Gastrocnemius medialis (tissue), 4 donors: ENCODE data around the gene PPIP5K2. TPM values are rescaled to one million over a fixed set of nuclear protein-coding genes. Genes with fewer than 3 reads are reported as not detected.
"Not testable (repeated sequence)": the region's sequence is repeated elsewhere in the genome, so short reads cannot be mapped to it uniquely, and the experiment has no call there.

ENCODE experiments used
- ATAC-seq, 2 donors: fragments of 150-250 bp; one replicate each; pipeline ENCODE4 v1.9.1; 2016
- DNase-seq, 2 donors: peaks; one replicate each; pipeline ENCODE4 v3.0.0-alpha.2; 2019
- H3K27ac ChIP-seq, 4 donors: fragments of 200-600 bp; sonication (generic); 1 replicate in 1 of 4; 2 replicates in 3 of 4; pipeline ENCODE4 v1.5.1; 2016 to 2018; ENCODE audit warnings: mild to moderate bottlenecking in 2 of 4, moderate library complexity in 1 of 4
- H3K27me3 ChIP-seq, 3 donors: fragments of 200-600 bp; sonication (generic) in 2 of 3; 1 replicate in 1 of 3; 2 replicates in 2 of 3; pipeline versions ENCODE4 v1.5.1 to v1.6.0; 2016 to 2019; ENCODE audit warnings: mild to moderate bottlenecking in 1 of 3, moderate library complexity in 1 of 3
- H3K36me3 ChIP-seq, 2 donors: fragments of 200-600 bp; sonication (generic) in 1 of 2; one replicate each; pipeline ENCODE4 v1.5.1; 2017 to 2018
- H3K4me1 ChIP-seq, 2 donors: fragments of 200-600 bp; sonication (generic) in 1 of 2; one replicate each; pipeline ENCODE4 v1.5.1; 2016 to 2017; ENCODE audit warnings: mild to moderate bottlenecking in 2 of 2
- H3K4me3 ChIP-seq, 4 donors: fragments of 200-600 bp; sonication (generic) in 3 of 4; 1 replicate in 1 of 4; 2 replicates in 3 of 4; pipeline ENCODE4 v1.5.1; 2016 to 2019; ENCODE audit warnings: mild to moderate bottlenecking in 2 of 4
- H3K9me3 ChIP-seq, 3 donors: fragments of 200-600 bp; sonication (generic) in 2 of 3; 1 replicate in 1 of 3; 2 replicates in 2 of 3; pipeline ENCODE4 v1.5.1; 2016 to 2019
- POLR2A ChIP-seq, 2 donors: fragments of 450-650 bp; IDR thresholded peaks; one replicate each; pipeline ENCODE4 v1.6.1; 2017; ENCODE audit warnings: antibody characterized with exemption in 2 of 2, mild to moderate bottlenecking in 2 of 2, moderate library complexity in 2 of 2
- in situ Hi-C, 4 donors: fragments of 200-750 bp; cut with MboI; loops; one replicate each; pipeline versions ENCODE4 v1.15.0 to v1.8.0; 2017; ENCODE audit warnings: low sequenced_read_pairs in 4 of 4
- intact Hi-C: fragments of 100-400 bp; cut with DNase I; formaldehyde crosslinking; loops from one replicate; pipeline ENCODE4 v1.15.1; 2023; ENCODE audit warnings: low total_unique reads
- total RNA-seq, 4 donors: library from RNA; depleted of rRNA; stranded (reverse); fragments of >200 nt; gene quantifications; one replicate each; pipeline versions ENCODE4 v1.1.0 to v1.2.3, GENCODE V29; 2016
- TF ChIP-seq, protein P1 (sequence below), 5 experiments: fragments of 450-650 bp in 3 of 5; fragments of 200-600 bp in 2 of 5; sonication (generic) in 2 of 5; IDR thresholded peaks in 4 of 5; conservative IDR thresholded peaks in 1 of 5; 1 replicate in 4 of 5; 2 replicates in 1 of 5; pipeline ENCODE4 v1.5.1; 2016 to 2019; ENCODE audit warnings: antibody characterized with exemption in 5 of 5, mild to moderate bottlenecking in 3 of 5, moderate library complexity in 3 of 5

The PPIP5K2 gene
- total RNA-seq, 4 donors from 2014 or later: 3.5 to 7.0 (median 4.4) TPM

DNA sequence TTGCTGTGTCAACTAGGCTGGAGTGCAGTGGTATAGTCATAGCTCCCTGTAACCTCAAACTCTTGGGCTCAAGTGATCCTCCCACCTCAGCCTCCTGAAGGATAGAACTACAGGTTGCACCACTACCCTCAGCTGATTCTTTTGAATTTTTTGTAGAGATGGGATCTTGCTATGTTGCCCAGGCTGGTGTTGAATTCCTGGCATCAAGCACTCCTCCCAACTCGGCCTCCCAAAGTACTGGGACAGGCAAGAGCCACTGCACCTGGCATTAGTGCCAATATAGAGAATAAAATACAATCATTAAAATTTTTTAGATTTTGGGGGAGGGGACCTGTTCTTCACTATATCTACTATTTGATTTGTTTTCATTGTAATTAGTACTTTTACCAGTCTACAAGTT lies 15.4 kb downstream of the PPIP5K2 start:
- no peak for ATAC-seq
- H3K27me3 ChIP-seq: no peaks in the 10 kb centered on the region
- in situ Hi-C loops: loop anchor here in 2 of 4 donors (25.0 kb wide), 1 partner anchor 448 kb away; no protein-coding TSS in a partner anchor
- no peak for DNase-seq
- peaks cover 0 to 4% of the 10 kb centered on the region in 2 donors for H3K36me3 ChIP-seq
- no peak overlapping the region for H3K4me3 ChIP-seq
- intact Hi-C loops: no loop called here
- TF ChIP-seq, protein P1, sequence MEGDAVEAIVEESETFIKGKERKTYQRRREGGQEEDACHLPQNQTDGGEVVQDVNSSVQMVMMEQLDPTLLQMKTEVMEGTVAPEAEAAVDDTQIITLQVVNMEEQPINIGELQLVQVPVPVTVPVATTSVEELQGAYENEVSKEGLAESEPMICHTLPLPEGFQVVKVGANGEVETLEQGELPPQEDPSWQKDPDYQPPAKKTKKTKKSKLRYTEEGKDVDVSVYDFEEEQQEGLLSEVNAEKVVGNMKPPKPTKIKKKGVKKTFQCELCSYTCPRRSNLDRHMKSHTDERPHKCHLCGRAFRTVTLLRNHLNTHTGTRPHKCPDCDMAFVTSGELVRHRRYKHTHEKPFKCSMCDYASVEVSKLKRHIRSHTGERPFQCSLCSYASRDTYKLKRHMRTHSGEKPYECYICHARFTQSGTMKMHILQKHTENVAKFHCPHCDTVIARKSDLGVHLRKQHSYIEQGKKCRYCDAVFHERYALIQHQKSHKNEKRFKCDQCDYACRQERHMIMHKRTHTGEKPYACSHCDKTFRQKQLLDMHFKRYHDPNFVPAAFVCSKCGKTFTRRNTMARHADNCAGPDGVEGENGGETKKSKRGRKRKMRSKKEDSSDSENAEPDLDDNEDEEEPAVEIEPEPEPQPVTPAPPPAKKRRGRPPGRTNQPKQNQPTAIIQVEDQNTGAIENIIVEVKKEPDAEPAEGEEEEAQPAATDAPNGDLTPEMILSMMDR (IDR thresholded peaks at IDR 0.05 in 4 of 5, conservative IDR thresholded peaks at IDR 0.05 in 1 of 5): no peak
- no peak for TF ChIP-seq POLR2A (IDR thresholded peaks at IDR 0.05)
- H3K27ac ChIP-seq: no peak overlapping the region
- H3K4me1 ChIP-seq: no peaks in the 10 kb centered on the region
- no peaks in the 10 kb centered on the region for H3K9me3 ChIP-seq

DNA sequence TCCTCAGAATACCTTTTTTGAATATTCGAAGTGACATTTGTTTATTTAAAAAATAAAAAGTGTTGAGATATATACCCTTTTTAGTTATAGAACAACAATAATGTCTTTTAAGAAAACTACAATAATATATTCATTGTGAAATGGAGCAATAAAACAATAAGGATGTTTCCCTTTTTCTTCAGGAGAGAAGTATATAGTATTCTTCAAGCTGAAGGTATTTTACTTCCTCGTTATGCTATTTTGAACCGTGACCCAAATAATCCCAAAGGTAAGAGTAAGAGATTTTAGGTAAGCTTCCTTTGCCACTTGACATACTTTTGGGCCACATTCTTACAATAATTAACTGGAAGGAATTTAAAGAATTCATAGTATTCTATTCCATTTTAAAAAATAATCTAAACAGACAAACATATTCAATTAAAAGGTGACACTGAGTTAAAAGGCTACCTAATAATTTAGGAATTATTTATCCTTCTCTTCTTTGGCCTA lies 18.1 kb downstream of the PPIP5K2 start:
- Histone ChIP-seq H3K4me3 (no peak overlapping the region), H3K4me1 (no peaks in the 10 kb centered on the region), H3K27me3 (no peaks in the 10 kb centered on the region), H3K27ac (no peak overlapping the region), H3K9me3 (no peaks in the 10 kb centered on the region), H3K36me3 (peaks cover 0 to 4% of the 10 kb centered on the region in 2 donors)
- intact Hi-C loops: no loop called here
- in situ Hi-C loops: loop anchor here in 2 of 4 donors (25.0 kb wide), 1 partner anchor 451 kb away; no protein-coding TSS in a partner anchor
- ATAC-seq (no peak), DNase-seq (no peak)
- TF ChIP-seq POLR2A (IDR thresholded peaks at IDR 0.05): no peak
- TF ChIP-seq, protein P1 (IDR thresholded peaks at IDR 0.05 in 4 of 5, conservative IDR thresholded peaks at IDR 0.05 in 1 of 5): no peak

DNA sequence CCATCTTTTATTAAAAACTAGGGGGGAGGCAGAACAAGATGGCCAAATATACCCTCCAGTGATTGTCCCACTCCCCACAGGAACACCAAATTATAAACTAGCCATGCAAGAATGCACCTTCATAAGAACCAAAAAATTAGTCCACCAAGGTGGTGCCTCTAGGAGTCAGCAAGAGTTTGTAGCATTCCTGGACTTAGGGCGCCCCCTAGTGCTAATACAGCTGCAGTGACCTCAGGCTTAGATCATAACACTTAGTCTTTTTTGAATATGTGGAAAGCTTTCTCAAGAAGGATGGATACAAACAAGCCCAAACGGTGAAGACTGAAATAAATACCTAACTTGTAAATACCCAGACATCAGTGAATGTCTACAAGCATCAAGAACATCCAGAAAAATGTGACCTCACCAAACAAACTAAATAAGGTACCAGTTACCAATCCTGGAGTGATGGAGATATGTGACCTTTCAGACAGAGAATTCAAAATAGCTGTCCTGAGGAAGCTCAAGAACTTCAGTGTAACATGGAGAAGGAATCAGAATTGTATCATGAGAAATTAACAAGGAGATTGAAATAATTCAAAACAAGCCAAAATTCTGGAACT lies 19.3 kb downstream of the PPIP5K2 start:
- in situ Hi-C loops: loop anchor here in 2 of 4 donors (25.0 kb wide), 1 partner anchor 452 kb away; no protein-coding TSS in a partner anchor
- peak; percentile 60 to 87 for ATAC-seq
- intact Hi-C loops: no loop called here

DNA sequence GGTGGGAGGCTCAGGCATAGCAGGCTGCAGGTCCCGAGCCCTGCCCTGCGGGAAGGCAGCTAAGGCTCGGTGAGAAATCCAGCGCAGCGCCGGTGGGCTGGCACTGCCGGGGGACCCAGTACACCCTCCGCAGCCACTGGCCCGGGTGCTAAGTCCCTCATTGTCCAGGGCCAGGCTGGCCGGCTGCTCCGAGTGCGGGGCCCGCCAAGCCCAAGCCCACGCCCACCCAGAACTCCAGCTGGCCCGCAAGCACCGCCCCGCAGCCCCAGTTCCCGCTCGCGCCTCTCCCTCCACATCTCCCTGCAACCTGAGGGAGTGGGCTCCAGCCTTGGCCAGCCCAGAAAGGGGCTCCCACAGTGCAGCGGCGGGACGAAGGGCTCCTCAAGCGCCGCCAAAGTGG lies 22.0 kb downstream of the PPIP5K2 start:
- not testable (repeated sequence) for H3K9me3 ChIP-seq, H3K27me3 ChIP-seq, ATAC-seq, H3K4me3 ChIP-seq, DNase-seq, H3K36me3 ChIP-seq, H3K27ac ChIP-seq, H3K4me1 ChIP-seq
- intact Hi-C loops: loop anchor here (10.0 kb wide), 1 partner anchor 607 kb away; no protein-coding TSS in a partner anchor
- in situ Hi-C loops: loop anchor here in 2 of 4 donors (25.0 kb wide), 1 partner anchor 455 kb away; no protein-coding TSS in a partner anchor

More for the DNA sequence above, 19.3 kb downstream of the PPIP5K2 start:
- Histone ChIP-seq H3K9me3 (no peaks in the 10 kb centered on the region), H3K4me1 (no peaks in the 10 kb centered on the region), H3K27me3 (no peaks in the 10 kb centered on the region), H3K36me3 (peaks cover 0 to 4% of the 10 kb centered on the region in 2 donors), H3K27ac (no peak overlapping the region), H3K4me3 (no peak overlapping the region)
- no peak for TF ChIP-seq POLR2A (IDR thresholded peaks at IDR 0.05)
- TF ChIP-seq, protein P1 (IDR thresholded peaks at IDR 0.05 in 4 of 5, conservative IDR thresholded peaks at IDR 0.05 in 1 of 5): peak; percentile 73 to 89 (median 80)
- peak; percentile 29 to 60 for DNase-seq

DNA sequence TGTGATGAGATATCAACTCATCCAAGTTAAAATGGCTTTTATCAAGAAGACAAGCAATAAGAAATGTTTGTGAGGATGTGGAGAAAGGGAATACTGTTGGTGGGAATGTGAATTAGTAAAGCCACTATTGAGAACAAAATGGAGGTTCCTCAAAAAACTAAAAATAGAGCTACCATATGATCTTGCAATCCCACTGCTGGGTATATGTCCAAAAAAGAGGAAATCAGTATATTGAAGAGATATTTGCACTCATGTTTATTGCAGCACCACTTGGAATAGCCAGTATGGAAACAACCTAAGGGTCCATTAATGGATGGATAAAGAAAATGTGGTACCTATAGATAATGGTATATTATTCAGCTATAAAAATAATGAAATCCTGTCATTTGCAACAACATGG lies 25.1 kb downstream of the PPIP5K2 start:
- H3K36me3 ChIP-seq: peaks cover 0 to 11% of the 10 kb centered on the region in 2 donors
- intact Hi-C loops (loop anchor here (10.0 kb wide), 1 partner anchor 610 kb away; no protein-coding TSS in a partner anchor), in situ Hi-C loops (loop anchor here in 2 of 4 donors (25.0 kb wide), 1 partner anchor 458 kb away; no protein-coding TSS in a partner anchor)
- H3K4me1 ChIP-seq: no peaks in the 10 kb centered on the region
- ATAC-seq: no peak
- TF ChIP-seq, protein P1 (IDR thresholded peaks at IDR 0.05 in 4 of 5, conservative IDR thresholded peaks at IDR 0.05 in 1 of 5): no peak
- no peak for TF ChIP-seq POLR2A (IDR thresholded peaks at IDR 0.05)
- H3K9me3 ChIP-seq: no peaks in the 10 kb centered on the region
- H3K4me3 ChIP-seq: no peak overlapping the region
- H3K27ac ChIP-seq: no peak overlapping the region
- no peak for DNase-seq
- H3K27me3 ChIP-seq: no peaks in the 10 kb centered on the region
